ENCODE data around the gene PTGIS. TPM values are rescaled to one million over a fixed set of nuclear protein-coding genes. Genes with fewer than 3 reads are reported as not detected.

Gene PTGIS
- total RNA-seq, 1 donor from 2014 or later: 72.1 TPM

- Mint-ChIP-seq H3K4me1 (ENCODE audit: unreplicated experiment) (peaks cover 20% of the 10 kb centered on the region), H3K27me3 (ENCODE audit: unreplicated experiment) (peaks cover 4% of the 10 kb centered on the region), H3K9me3 (ENCODE audit: unreplicated experiment) (no peaks in the 10 kb centered on the region), H3K27ac (ENCODE audit: unreplicated experiment) (no peak overlapping the region), H3K36me3 (ENCODE audit: unreplicated experiment) (peaks cover 25% of the 10 kb centered on the region), H3K4me3 (ENCODE audit: unreplicated experiment) (no peak overlapping the region)
- TF ChIP-seq CTCF (IDR thresholded peaks at IDR 0.05): no peak
- no peak for DNase-seq (ENCODE audit: extremely low spot score, unreplicated experiment)
These were observed 54.4 kb downstream of the PTGIS start for GRCh38 chr20:49513517-49513916.

GRCh38 chr20:49513009-49513408 lies 54.9 kb downstream of the PTGIS start:
- H3K4me3 Mint-ChIP-seq (ENCODE audit: unreplicated experiment): no peak overlapping the region
- DNase-seq (ENCODE audit: extremely low spot score, unreplicated experiment): no peak
- peaks cover 21% of the 10 kb centered on the region for H3K36me3 Mint-ChIP-seq (ENCODE audit: unreplicated experiment)
- H3K27me3 Mint-ChIP-seq (ENCODE audit: unreplicated experiment): peaks cover 5% of the 10 kb centered on the region
- no peaks in the 10 kb centered on the region for H3K9me3 Mint-ChIP-seq (ENCODE audit: unreplicated experiment)
- H3K27ac Mint-ChIP-seq (ENCODE audit: unreplicated experiment): no peak overlapping the region
- H3K4me1 Mint-ChIP-seq (ENCODE audit: unreplicated experiment): peaks cover 21% of the 10 kb centered on the region
- TF ChIP-seq CTCF (IDR thresholded peaks at IDR 0.05): no peak

- H3K4me3 Mint-ChIP-seq (ENCODE audit: unreplicated experiment): no peak overlapping the region
- peaks cover 5% of the 10 kb centered on the region for H3K27me3 Mint-ChIP-seq (ENCODE audit: unreplicated experiment)
- H3K27ac Mint-ChIP-seq (ENCODE audit: unreplicated experiment): no peak overlapping the region
- peaks cover 16% of the 10 kb centered on the region for H3K4me1 Mint-ChIP-seq (ENCODE audit: unreplicated experiment)
- no peak for TF ChIP-seq CTCF (IDR thresholded peaks at IDR 0.05)
- no peak for DNase-seq (ENCODE audit: extremely low spot score, unreplicated experiment)
- no peaks in the 10 kb centered on the region for H3K9me3 Mint-ChIP-seq (ENCODE audit: unreplicated experiment)
- peaks cover 24% of the 10 kb centered on the region for H3K36me3 Mint-ChIP-seq (ENCODE audit: unreplicated experiment)
These were observed 56.0 kb downstream of the PTGIS start for GRCh38 chr20:49511788-49512525.

GRCh38 chr20:49510562-49511122 lies 57.3 kb downstream of the PTGIS start:
- DNase-seq (ENCODE audit: extremely low spot score, unreplicated experiment): no peak
- Mint-ChIP-seq H3K36me3 (ENCODE audit: unreplicated experiment) (peaks cover 25% of the 10 kb centered on the region), H3K9me3 (ENCODE audit: unreplicated experiment) (no peaks in the 10 kb centered on the region), H3K27ac (ENCODE audit: unreplicated experiment) (peak overlapping the region; percentile 75), H3K4me1 (ENCODE audit: unreplicated experiment) (peaks cover 18% of the 10 kb centered on the region), H3K27me3 (ENCODE audit: unreplicated experiment) (peaks cover 5% of the 10 kb centered on the region), H3K4me3 (ENCODE audit: unreplicated experiment) (no peak overlapping the region)
- TF ChIP-seq CTCF (IDR thresholded peaks at IDR 0.05): no peak

GRCh38 chr20:49508435-49509199 lies 59.3 kb downstream of the PTGIS start:
- Mint-ChIP-seq H3K4me3 (ENCODE audit: unreplicated experiment) (no peak overlapping the region), H3K27me3 (ENCODE audit: unreplicated experiment) (peaks cover 7% of the 10 kb centered on the region), H3K4me1 (ENCODE audit: unreplicated experiment) (peaks cover 25% of the 10 kb centered on the region), H3K27ac (ENCODE audit: unreplicated experiment) (no peak overlapping the region), H3K36me3 (ENCODE audit: unreplicated experiment) (peaks cover 16% of the 10 kb centered on the region), H3K9me3 (ENCODE audit: unreplicated experiment) (no peaks in the 10 kb centered on the region)
- TF ChIP-seq CTCF (IDR thresholded peaks at IDR 0.05): peak; percentile 76
- no peak for DNase-seq (ENCODE audit: extremely low spot score, unreplicated experiment)

All from osteocyte (in vitro differentiated cells).